Head of caudate nucleus (tissue), 42 donors: ENCODE data around the gene PRM2.

ENCODE experiments used
- DNase-seq, 42 donors: peaks; one replicate each; pipeline versions ENCODE4 v3.0.0 to v3.0.0-alpha.2; 2020 to 2021; ENCODE audit warnings: mixed read lengths in 7 of 42
- intact Hi-C: fragments of 100-400 bp; cut with DNase I; formaldehyde crosslinking; loops from one replicate; pipeline ENCODE4 v1.15.0; 2022

PRM2 gene

GRCh38 chr16:11236461-11237254 lies 39.6 kb downstream of the PRM2 start:
- intact Hi-C loops = no loop called here

DNA sequence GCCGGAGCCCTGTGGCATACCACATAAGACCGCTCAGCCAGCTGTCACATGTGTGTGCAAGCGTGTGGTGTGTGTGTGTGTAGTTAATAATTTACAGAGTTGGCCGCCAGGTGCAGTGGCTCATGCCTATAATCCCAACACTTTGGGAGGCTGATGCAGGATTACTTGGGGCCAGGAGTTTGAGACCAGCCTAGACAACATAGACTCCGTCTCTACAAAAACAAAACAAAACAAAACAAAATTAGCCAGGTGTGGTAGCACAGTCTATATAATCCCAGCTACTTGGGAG lies 40.6 kb downstream of the PRM2 start:
- intact Hi-C loops = no loop called here
- DNase-seq = no peak

More at GRCh38 chr16:11236461-11237254, 39.6 kb downstream of the PRM2 start:
- DNase-seq = no peak

DNA sequence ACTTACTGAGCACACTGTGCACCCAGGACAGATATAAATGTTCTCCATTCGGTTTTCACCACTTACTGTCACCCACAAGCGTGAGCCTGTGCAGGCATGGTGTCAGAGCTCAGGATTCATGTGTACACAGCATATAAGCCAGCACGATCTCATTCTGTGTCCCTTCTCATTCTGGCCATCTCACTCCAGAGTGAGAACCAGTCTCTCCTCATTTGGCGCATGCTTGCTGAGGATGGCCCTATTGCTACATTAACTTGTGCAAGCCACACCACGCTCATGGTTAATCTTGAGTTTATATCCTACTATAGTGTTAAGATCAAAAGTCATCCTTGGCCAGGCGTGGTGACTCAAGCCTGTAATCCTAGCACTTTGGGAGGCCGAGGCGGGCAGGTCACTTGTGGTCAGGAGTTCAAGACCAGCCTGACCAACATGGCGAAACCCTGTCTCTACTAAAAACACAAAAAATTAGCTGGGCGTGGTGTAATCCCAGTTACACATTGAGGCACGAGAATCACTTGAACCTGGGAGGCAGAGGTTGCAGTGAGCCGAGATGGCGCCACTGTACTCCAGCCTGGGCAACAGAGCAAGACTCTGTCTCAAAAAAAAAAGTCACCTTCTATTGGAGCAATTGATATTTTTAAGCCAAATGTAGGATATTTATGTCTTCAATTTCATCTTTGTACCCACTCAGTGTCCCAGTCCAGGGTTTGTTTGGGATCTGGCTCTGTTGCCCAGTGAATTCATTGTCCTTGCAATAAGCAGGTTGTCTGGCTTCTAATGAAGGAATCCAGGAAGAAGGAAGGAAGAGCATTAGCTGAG lies 41.2 kb downstream of the PRM2 start:
- no peak for DNase-seq
- intact Hi-C loops = no loop called here

GRCh38 chr16:11233727-11234376 lies 42.4 kb downstream of the PRM2 start:
- intact Hi-C loops = no loop called here
- DNase-seq = no peak

GRCh38 chr16:11232852-11233726 lies 43.2 kb downstream of the PRM2 start:
- DNase-seq = peak in 11 of 42 donors; percentile 7 to 50 (median 24)
- intact Hi-C loops = no loop called here

- intact Hi-C loops = no loop called here
- DNase-seq = no peak
Measured at GRCh38 chr16:11232302-11232851, 43.9 kb downstream of the PRM2 start.

GRCh38 chr16:11231367-11231970 lies 44.8 kb downstream of the PRM2 start:
- intact Hi-C loops = no loop called here
- no peak for DNase-seq

GRCh38 chr16:11229906-11230305 lies 46.4 kb downstream of the PRM2 start:
- DNase-seq = no peak
- intact Hi-C loops = no loop called here

DNA sequence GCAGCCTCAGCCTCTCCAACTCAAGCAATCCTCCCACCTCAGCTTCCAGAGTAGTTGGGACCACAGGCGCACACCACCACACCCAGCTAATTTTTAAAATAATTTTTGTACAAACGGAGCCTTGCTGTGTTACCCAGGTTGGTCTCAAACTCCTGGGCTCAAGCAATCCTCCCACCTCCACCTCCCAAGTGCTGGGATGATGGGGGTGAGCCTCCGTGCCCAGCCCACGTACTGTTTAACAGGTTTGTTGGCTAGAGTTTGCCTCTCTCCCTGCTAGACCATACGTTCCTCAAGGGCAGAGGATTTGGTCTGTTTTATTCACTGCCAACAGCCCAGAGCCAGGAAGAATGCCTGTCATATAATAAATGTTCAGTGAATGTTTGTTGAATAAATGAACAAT lies 46.8 kb downstream of the PRM2 start:
- intact Hi-C loops = no loop called here
- DNase-seq = no peak

GRCh38 chr16:11225677-11226549 lies 50.4 kb downstream of the PRM2 start:
- intact Hi-C loops = no loop called here
- DNase-seq = no peak
